NCI-H2081 treated with DMSO at 0.1 percent for 48 hours (cell line): Measurements from ENCODE around the gene RACGAP1.

ENCODE experiments used
- DNase-seq: peaks from one replicate; lab custom pipeline; 2025; lab: John Stamatoyannopoulos, UW

Gene RACGAP1, protein sequence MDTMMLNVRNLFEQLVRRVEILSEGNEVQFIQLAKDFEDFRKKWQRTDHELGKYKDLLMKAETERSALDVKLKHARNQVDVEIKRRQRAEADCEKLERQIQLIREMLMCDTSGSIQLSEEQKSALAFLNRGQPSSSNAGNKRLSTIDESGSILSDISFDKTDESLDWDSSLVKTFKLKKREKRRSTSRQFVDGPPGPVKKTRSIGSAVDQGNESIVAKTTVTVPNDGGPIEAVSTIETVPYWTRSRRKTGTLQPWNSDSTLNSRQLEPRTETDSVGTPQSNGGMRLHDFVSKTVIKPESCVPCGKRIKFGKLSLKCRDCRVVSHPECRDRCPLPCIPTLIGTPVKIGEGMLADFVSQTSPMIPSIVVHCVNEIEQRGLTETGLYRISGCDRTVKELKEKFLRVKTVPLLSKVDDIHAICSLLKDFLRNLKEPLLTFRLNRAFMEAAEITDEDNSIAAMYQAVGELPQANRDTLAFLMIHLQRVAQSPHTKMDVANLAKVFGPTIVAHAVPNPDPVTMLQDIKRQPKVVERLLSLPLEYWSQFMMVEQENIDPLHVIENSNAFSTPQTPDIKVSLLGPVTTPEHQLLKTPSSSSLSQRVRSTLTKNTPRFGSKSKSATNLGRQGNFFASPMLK

DNA sequence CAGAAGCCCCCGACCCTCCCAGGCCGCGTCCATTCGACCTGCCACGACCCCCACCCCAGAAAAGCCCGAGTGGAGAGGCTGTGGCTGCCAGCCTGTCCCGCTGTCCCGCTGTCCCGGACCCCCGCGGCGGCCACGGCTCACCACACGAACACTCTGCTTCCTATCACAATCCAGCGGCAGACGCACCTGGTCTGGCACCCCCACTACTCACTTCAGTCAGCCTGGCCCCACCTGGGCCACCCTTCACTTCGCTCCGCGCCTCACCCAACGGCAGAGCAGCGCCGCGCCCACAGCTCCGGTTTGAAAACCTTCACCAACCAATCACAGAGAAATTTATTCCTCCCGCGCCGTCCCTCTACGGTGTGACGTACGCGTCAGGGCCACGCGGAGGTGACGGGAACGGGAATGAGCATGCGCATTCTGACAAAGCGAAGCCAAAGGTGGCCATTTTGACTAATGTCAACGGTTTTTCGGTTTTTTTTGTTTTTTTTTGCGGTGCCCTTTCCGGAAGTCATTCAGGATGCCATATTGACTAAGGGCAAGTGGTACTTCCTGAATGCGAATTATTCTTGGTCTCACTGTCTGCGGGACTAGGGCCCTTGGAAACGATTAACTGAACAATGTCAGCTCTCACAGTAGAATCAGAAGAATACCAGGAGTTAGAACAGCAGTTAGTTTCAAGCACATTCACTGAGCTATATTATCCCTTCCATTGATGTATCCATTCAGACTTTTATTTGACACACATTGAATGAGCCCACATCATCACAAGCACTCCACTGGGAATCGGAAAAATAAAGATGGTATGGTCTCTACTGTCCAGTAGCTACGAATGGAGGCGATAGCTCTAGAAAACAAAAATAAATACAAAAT is at the start of gene RACGAP1:
TSS of gene RACGAP1 (minus strand) at position 308 of the 873 bp plus-strand sequence. CDS start 8,779 bp downstream, outside the sequence.
- peak; percentile 96 for DNase-seq

GRCh38 chr12:50073712-50074111 is 48.4 kb upstream of the RACGAP1 start:
- DNase-seq, result no peak

GRCh38 chr12:50073206-50073605 is 47.9 kb upstream of the RACGAP1 start:
- DNase-seq, result no peak

DNA sequence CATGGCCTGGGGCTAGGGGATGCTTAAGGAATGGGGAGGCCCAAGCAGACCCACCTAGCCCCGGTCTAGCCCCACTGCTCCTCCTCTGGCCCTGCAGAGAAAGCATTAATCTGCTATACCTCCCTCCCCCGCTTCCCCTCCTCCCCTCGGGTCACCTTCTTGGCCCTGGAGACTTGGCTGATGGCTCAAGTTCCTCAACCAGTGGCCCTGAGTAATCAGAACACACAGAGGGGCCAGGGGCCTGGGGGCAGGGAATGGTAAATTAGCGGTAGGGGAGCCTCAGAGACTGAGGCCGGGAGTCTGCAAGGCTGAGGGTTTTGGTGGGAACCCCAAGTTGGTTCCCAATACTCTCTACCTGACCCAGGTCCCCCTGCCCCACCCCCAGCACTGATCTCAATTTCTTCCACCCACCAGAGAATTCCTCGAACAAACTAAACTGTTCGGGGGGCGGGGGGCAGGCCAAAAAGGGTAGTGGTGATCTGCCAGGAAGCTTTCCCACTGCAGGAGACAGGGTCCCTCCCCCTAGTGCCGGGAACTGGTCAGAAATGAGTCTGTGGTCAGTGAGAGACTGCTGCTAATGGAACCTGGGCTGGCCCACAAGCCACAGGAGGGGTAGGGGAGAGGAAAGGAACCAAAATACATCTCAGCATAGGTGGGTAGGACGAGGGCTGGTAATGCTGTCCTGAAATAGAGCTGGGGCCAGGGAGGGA is 47.1 kb upstream of the RACGAP1 start:
- no peak for DNase-seq

GRCh38 chr12:50070314-50071060 is 45.2 kb upstream of the RACGAP1 start:
- DNase-seq, result peak; percentile 2

- no peak for DNase-seq
Measured at GRCh38 chr12:50069539-50069938, 44.2 kb upstream of the RACGAP1 start.

- no peak for DNase-seq
Measured at GRCh38 chr12:50069069-50069468, 43.8 kb upstream of the RACGAP1 start.

GRCh38 chr12:50066402-50066801 is 41.1 kb upstream of the RACGAP1 start:
- DNase-seq, result no peak

DNA sequence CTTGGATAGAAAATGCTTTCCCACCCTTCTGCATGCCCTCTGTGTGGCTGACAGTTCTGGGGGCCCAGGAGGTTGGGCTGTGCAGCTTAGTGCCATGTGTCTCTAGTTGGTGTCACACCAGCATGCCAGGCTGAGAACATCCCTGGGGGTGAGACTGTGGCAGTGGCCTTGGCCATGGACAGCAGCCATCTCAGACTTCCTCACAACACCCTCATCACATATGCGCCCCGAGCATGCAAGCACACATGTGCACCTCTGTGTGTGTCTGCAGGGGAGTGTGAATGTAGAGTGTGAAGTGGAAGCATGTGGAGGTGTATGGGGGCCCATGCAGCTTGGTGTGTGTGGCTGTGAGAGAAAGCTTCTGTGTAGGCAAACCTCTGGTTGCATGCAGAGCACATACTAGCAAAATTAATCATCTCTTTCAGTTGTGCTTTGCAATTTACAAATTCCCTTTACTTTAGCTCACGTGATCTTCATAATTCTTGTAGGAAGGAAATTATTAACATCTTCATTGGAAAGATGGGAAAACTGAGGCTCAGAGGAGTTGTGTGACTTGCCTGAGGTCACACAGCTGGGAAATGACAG is 40.5 kb upstream of the RACGAP1 start:
- DNase-seq, result no peak

GRCh38 chr12:50062728-50063460 is 37.6 kb upstream of the RACGAP1 start:
- DNase-seq, result no peak

- no peak for DNase-seq
Measured at GRCh38 chr12:50061946-50062686, 36.8 kb upstream of the RACGAP1 start.

GRCh38 chr12:50061171-50061570 is 35.9 kb upstream of the RACGAP1 start:
- DNase-seq, result no peak

DNA sequence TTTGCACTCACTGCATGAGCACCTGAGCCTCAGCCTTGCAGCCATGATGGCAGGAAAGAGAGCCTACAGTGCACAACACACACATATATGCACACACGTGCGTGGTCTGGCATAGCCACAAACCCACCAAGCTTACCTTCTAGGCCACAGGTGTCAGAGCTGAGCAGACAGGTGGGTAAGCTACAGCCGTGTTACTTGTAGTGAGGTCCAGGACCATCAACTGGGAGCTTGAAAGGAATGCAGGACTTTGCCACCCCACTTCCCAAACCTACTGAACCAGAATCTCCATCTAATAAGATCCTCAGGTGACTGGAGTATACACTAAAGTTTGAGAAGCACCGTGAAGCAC is 34.8 kb upstream of the RACGAP1 start:
- DNase-seq, result no peak

DNA sequence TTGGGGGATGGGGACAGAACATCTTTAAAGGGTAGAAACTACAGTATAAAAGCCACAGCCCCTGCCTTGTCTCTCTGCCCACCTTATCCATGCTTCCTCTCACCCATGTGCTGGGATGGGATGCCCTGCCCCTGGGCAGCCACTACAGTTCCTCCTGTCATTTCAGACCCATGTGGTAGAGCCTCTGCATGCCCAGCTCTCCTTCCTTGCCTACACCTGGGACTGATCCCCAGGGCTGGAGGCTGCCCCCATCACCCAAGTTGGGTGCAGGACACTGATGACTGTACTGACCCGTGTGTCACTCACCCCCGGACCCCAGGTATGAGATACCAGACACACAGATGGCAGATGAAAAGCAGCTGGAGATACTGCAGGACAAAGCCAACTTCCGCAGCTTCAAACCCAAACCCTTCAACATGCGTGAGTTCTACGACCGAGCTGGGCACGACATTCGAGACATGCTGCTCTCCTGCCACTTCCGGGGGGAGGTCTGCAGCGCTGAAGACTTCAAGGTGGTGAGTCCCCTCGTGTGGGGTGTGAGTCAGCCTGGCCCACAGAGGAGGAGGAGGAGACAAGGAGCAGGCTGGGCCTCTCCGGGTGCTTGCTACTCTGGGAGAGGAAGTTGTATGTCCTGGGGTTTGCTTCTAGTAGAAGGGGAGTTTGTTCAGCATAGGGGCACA is 34.3 kb upstream of the RACGAP1 start:
- no peak for DNase-seq

- DNase-seq, result no peak
Measured at GRCh38 chr12:50058743-50059312, 33.5 kb upstream of the RACGAP1 start.

DNA sequence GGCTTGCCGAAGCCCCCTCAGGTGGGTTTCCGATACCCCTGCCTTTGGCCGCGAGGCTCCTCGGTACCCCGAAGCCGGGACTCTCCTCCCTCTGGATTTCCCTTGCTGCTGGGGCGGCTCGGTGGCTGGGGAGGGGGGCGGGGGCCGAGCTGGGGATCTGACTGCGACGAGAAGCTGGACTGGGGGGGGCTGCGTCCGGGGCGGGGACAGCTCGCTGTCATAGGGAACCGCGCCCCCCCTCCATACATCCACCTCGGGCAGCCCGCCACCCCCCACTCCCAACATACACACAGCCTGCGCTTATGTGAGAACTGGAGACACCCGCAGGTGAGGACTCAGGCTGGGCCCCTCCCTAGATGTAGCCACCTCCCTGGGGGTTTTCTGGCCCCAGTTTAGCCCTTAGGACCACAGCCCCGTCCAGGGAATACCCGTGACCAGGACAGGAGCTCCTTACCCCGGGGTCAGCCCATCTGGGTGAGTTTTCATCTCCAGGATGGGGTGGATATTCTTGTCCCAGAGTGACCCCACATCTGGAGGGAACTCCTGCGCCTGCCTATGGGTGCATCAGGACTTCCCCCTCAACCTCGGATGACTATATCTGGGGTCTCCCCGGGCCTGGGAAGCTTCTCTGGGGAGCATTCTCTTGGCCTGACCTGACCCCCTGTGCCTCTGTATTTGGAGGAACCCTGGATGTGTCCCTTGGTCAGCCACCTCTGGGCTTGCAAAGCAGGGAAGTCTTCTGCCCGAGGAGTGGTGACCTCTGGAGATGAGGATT is 32.8 kb upstream of the RACGAP1 start:
- no peak for DNase-seq

GRCh38 chr12:50057000-50057841 is 31.9 kb upstream of the RACGAP1 start, which contains the start of gene ASIC1:
TSS of gene ASIC1 (plus strand) at chr12:50057596. CDS start at chr12:50058767, 1,171 bp downstream.
- DNase-seq, result no peak
